ENCODE data around the gene SCNN1G.

SCNN1G gene

DNA sequence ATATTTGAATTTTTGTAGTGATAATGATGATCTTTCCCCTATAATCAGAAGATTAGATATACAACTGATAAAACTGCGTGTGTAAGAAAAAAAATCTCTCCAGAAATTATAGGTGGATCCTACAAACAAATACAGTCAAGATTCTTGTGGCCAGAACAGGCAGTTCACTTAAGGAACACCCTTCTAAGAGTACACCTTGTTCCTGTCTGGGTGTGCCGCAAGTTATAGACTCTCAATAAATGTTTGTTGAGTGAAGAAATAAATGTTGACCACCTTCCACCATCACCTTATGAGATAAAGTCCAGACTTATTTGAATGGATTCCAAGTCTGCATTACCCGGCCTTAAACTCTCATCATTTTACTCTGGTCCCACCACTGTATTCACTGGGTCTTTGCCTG is 73.9 kb downstream of the SCNN1G start:
- no peak for DNase-seq

DNA sequence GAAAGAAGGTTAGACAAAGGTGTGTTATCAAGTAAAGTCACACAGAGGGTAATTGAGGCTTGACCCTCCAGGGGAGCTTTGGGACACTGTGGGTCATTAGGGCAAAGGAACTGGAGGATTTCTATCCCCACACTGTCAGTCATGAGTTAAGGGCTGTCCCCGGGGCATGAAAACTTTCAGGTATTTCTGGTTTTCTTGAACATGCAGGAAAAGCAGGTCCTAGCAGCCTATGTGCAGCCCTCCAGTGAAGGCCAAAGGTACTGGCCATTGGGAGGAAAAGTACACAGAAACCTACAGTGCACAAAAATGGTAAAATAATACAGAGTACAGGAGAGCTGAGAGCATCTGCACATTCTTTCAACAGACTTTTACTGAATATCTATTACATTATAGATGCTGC is 75.1 kb downstream of the SCNN1G start:
- no peak for DNase-seq

DNA sequence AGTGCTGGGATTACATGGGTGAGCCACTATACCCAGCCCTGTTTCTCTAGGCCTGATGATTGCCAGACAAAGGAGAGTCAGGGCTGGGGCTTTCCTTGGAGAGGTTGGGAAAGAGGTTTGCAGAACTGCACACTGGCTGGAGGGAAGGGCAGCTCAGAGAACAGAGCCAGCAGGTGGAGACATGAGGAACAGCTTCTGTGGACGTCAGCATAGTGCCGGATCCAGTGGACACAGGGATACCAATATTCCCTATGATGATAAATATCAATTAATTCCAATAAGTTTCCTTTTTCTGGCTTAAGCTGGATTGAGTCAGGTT is 76.3 kb downstream of the SCNN1G start:
- DNase-seq: no peak

All from fibroblast of skin of back (primary cell).